Central memory CD4-positive, alpha-beta T cell (primary cell): Measurements from ENCODE around the gene MOV10.
"Not testable (repeated sequence)": the region's sequence is repeated elsewhere in the genome, so short reads cannot be mapped to it uniquely, and the experiment has no call there.

ENCODE experiments used
- DNase-seq: peaks from one replicate; pipeline ENCODE4 v3.0.0; 2022
- total RNA-seq, 3 experiments: gene quantifications; one replicate each; lab custom pipeline; 2026; lab: John Stamatoyannopoulos, UW

The MOV10 gene, protein sequence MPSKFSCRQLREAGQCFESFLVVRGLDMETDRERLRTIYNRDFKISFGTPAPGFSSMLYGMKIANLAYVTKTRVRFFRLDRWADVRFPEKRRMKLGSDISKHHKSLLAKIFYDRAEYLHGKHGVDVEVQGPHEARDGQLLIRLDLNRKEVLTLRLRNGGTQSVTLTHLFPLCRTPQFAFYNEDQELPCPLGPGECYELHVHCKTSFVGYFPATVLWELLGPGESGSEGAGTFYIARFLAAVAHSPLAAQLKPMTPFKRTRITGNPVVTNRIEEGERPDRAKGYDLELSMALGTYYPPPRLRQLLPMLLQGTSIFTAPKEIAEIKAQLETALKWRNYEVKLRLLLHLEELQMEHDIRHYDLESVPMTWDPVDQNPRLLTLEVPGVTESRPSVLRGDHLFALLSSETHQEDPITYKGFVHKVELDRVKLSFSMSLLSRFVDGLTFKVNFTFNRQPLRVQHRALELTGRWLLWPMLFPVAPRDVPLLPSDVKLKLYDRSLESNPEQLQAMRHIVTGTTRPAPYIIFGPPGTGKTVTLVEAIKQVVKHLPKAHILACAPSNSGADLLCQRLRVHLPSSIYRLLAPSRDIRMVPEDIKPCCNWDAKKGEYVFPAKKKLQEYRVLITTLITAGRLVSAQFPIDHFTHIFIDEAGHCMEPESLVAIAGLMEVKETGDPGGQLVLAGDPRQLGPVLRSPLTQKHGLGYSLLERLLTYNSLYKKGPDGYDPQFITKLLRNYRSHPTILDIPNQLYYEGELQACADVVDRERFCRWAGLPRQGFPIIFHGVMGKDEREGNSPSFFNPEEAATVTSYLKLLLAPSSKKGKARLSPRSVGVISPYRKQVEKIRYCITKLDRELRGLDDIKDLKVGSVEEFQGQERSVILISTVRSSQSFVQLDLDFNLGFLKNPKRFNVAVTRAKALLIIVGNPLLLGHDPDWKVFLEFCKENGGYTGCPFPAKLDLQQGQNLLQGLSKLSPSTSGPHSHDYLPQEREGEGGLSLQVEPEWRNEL
- 15.0 to 97.6 (median 53.6) reads per million in 3 experiments for total RNA-seq

GRCh38 chr1:112674440-112674985 is at the start of gene MOV10:
MOV10 (plus strand) TSS chr1:112674659; CDS start chr1:112674913, 254 bp downstream.
- DNase-seq = peak; percentile 62

GRCh38 chr1:112625696-112626095 is 48.8 kb upstream of the MOV10 start:
- DNase-seq = no peak

GRCh38 chr1:112626193-112626592 is 48.3 kb upstream of the MOV10 start:
- DNase-seq = no peak

DNA sequence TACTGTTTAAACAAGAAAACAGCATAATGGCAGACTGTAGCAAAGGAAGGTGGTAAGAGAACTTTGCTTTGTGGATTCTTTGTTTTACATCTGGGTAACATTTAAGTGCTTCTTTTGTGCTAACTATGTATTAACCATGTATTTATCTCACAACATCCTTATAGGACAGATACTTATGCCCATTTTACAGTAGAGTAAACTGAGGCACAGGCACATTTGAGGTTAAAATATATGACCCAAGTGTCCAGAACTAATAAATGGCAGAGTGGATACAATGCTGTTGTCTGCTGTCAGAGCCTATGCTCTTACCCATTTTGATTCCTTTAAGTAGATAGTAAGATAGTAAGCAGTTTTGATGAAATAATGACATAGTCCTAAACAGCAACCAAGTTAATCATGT is 47.6 kb upstream of the MOV10 start:
- DNase-seq = no peak

DNA sequence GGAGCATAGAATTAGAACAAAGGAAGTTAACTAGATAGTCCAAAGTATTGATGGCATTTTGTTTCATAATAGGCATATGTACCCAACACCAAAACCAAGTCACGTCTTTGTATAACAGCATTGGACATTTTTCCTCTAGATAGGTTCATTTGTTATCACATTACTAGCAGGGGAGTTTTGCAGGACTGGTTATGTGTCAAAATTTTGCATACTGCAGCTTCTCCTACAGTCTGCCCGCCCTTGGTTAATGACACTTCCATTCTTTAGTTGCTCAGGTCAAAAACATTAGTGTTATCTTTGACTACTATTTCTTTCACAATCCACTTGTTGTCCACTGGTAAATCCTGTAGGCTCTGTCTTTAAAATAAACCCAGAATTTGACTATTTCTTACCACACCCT is 45.9 kb upstream of the MOV10 start:
- no peak for DNase-seq

DNA sequence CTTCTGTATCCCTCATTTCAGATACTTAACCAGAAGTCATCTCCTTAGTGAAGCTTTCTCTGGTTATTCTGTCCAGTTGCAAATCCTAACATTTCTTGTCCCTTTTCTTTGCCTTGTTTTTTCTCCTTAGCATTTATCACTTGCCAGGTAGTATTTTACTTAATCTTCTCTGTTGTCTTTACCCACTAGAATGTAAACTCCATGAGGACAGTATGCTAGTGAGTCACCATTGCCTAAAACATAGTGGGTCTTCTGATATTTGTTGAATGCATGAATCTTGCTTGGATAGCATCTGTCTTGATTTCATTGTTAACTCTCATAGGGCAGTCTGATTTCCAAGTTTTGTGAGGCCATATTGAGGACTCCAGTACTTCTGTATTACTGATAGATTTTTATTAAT is 45.2 kb upstream of the MOV10 start:
- no peak for DNase-seq

DNA sequence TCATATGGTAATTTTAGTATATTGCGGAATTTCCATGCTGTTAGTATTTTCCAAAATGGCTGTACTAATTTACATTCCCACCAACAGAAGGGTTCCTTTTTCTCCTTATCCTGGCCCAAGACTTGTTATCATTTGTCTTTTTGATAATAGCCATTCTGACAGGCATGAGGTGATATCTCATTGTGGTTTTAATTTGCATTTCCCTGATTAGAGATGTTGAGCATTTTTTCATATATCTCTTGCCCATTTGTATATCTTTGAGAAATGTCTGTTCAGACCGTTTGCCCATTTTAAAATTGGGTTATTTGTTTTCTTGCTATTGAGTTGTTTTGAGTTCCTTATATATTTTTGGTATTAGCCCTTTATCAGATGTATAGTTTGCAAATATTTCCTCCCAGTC is 40.8 kb upstream of the MOV10 start:
- no peak for DNase-seq

GRCh38 chr1:112634367-112634766 is 40.1 kb upstream of the MOV10 start:
- no peak for DNase-seq

DNA sequence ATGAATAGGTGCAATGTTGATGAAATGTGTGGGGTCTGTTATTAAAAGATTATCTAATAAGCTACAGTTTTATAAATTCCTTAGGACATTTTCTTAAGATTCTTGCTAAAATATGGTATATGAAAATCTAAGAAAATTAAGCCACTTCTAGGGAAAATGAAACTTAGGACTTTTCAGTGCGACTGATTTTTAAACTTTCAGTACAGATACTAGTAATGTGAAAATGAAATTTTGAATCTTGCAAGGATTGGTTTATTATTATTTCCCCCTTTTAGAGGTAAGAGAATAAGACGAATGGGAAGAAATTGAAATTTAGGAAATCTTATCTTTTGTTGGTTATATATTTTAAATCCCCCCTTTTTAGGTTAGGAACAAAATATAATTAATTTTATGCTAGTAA is 38.4 kb upstream of the MOV10 start:
- no peak for DNase-seq

DNA sequence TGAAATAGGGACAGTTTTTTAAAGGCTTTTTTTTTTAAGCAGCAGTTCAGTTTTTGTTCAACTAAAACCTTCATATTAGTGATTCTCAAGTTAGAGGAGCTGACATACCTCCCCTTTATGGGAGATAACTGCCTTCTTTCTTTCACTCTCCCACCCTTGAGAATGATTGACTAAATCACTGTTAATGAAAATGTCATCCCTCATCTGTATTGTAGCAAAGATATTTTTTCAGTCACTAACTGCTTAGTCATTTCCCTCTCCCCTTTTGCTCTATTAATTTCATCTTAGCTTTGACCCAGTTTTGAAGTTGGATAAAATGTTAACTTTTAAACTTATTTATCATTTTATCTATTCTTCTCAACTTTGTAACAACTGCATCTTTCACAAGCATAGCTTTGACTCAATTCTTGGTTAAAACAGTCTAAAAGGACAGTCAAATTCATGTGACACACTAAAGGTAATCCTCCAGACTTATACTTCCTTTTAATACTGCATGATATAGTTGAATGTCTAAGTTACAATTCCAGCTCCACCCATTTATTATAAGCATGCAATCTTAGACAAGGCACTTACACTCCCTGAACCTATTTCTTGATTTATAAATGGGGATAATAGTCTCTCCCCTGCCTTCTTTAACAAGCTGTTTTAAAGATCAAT is 37.7 kb upstream of the MOV10 start:
- DNase-seq = no peak

GRCh38 chr1:112637254-112638109 is 37.0 kb upstream of the MOV10 start:
- DNase-seq = no peak

GRCh38 chr1:112638110-112638428 is 36.4 kb upstream of the MOV10 start:
- no peak for DNase-seq

- not testable (repeated sequence) for DNase-seq
Measured at GRCh38 chr1:112640437-112640836, 34.0 kb upstream of the MOV10 start.

- no peak for DNase-seq
Measured at GRCh38 chr1:112643080-112643479, 31.4 kb upstream of the MOV10 start.

- no peak for DNase-seq
Measured at GRCh38 chr1:112646225-112646624, 28.2 kb upstream of the MOV10 start.

DNA sequence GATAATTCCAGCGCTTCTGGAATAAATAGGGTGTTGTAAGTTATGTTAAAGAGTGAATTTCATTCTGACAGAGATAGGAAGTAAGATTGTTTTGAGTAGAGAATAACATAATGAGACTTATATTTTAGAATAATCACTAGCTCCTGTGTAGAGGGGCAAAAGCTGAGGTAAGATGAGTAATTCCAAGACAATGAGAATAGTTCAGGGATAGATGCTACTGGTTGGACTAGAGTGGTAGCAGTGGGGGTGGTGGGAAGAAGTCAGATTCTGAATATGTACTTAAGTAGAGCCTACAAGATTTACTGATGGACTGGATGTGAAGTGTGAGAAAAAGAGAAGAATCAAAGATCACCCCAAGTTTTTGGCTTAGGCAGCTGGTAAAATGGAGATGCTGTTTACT is 23.3 kb upstream of the MOV10 start:
- DNase-seq = no peak

- no peak for DNase-seq
Measured at GRCh38 chr1:112665857-112666256, 8.6 kb upstream of the MOV10 start.

DNA sequence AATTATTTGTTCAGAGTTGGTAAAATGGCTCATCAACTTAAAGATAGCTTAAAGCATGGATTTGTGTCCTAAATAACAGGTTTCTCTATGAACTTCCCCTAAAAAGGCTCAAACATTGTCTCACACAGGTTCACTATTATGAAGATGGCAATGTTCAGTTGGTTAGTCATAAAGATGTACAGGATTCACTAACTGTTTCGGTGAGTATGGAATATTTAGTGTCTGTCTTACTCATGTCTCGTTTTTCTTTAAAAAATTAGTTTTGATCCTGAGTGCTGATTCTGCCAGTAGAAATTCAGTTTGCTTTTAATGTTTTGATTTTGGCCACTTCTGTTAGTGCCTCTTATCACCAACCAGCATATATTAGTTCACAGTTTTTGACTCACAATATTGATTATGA is 7.5 kb upstream of the MOV10 start:
- no peak for DNase-seq

DNA sequence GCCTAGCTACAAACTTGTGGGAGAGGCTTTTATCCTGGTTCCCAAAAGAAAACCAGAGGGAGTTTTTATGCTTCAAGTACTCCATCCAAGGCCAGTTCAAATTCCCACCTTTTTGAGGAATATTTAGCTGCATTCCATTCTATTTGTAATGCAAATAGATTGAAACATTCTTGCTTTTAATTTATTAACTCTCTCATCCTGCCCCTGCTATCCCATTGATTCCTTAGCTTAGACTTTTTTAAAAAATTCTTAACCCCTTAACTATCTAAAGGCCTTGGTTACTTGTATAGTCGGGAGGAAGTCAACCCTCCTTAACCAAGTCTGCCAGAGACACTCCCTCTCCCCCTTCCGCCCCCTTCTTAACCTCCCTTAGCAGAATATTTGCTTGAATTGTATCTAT is 2.5 kb upstream of the MOV10 start:
- no peak for DNase-seq

DNA sequence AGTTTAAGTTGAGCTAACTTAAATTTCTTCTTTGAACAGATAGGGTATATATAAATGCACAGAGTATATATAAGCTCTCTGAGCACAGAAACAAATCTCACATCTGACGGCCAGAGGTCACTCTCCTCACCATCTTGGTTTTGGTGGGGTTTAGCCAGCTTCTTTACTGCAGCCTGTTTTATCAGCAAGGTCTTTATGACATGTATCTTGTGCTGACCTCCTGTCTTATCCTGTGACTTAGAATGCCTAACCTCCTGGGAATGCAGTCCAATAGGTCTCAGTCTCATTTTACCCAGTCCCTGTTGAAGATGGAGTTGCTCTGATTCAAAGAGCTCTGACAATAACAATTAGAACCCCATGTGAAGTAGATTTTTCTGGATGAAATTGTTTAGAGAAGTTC is 1.6 kb upstream of the MOV10 start:
- no peak for DNase-seq

DNA sequence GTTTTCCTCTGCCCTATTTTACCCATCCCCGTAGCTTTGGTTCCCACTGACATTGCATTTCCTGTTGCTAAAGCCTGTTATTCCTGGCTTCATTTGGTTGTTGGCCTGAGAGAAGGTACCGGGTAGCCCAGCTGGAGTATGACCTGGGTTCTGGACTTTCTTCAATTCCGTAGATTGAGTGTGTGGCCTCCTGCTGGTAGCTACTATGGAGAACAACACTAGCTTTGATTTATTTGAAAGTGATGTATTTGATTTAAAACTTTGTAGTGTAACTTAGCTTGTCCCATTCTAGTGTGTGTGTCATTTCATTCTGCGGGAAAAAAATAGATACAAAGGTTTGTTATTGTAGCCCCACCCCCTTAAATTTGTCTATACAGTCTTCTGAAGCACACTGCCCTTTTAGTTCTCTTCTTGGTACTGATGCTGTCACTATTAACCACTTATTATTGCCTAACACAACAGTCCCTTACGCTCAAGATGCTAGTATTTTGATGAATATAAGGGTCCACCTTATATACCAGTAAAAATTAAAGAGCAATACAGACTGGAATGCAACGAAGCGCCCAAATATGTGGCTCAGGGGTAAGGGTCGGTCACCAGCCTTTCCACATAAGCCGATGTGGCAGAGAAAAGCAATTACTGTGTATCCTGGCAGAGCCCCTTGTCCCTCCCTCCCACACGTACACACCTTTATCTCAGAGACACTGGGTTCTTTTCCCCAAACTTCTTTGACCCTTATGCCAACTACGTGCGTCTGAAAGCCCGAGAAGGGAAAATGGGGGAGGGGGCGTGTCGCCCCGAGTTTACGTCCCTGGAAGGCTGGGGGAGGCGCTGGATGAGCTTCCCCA is 643 bp upstream of the MOV10 start:
- peak; percentile 33 for DNase-seq
